Astrocyte of the spinal cord (primary cell): Measurements from ENCODE around the gene MYOM1.
"Not testable (repeated sequence)": the region's sequence is repeated elsewhere in the genome, so short reads cannot be mapped to it uniquely, and the experiment has no call there.

ENCODE experiments used
- DNase-seq: peaks from one replicate; pipeline ENCODE4 v3.0.0; 2011; ENCODE audit warnings: low read depth, low spot score
- H3K4me3 ChIP-seq: 2 replicates; pipeline ENCODE4 v1.5.1; 2011; ENCODE audit warnings: low read depth, mild to moderate bottlenecking, low read length, moderate library complexity
- in situ Hi-C: cut with HindIII; loops from 2 replicates; pipeline ENCODE4 v1.10.0; 2017; ENCODE audit warnings: low sequenced_read_pairs
- TF ChIP-seq, protein P1 (sequence below): IDR thresholded peaks from 2 replicates; pipeline ENCODE4 v1.5.1; 2012; ENCODE audit warnings: low read depth, mild to moderate bottlenecking, low read length, inconsistent platforms

Gene MYOM1

DNA sequence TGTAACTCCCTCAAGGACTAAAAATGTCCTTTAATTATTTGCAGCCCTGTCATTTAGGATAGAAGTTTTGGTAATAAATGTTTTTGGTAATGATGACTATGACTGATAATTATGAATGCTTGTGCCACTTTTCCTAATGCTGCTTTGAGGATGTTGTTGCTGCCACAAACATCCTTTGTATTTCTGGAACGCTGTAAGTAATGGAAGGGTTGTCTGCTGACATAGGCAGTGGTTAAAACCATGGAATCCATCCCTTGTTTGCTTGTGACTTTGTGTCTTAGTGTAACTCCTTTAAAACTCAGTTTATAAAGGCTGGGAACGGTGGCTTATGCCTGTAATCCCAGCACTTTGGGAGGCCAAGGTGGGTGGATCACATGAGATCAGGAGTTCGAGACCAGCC lies 187.0 kb downstream of the MYOM1 start:
- DNase-seq = no peak
- in situ Hi-C loops = no loop called here
- TF ChIP-seq, protein P1, sequence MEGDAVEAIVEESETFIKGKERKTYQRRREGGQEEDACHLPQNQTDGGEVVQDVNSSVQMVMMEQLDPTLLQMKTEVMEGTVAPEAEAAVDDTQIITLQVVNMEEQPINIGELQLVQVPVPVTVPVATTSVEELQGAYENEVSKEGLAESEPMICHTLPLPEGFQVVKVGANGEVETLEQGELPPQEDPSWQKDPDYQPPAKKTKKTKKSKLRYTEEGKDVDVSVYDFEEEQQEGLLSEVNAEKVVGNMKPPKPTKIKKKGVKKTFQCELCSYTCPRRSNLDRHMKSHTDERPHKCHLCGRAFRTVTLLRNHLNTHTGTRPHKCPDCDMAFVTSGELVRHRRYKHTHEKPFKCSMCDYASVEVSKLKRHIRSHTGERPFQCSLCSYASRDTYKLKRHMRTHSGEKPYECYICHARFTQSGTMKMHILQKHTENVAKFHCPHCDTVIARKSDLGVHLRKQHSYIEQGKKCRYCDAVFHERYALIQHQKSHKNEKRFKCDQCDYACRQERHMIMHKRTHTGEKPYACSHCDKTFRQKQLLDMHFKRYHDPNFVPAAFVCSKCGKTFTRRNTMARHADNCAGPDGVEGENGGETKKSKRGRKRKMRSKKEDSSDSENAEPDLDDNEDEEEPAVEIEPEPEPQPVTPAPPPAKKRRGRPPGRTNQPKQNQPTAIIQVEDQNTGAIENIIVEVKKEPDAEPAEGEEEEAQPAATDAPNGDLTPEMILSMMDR = no peak
- H3K4me3 ChIP-seq = no peak overlapping the region

DNA sequence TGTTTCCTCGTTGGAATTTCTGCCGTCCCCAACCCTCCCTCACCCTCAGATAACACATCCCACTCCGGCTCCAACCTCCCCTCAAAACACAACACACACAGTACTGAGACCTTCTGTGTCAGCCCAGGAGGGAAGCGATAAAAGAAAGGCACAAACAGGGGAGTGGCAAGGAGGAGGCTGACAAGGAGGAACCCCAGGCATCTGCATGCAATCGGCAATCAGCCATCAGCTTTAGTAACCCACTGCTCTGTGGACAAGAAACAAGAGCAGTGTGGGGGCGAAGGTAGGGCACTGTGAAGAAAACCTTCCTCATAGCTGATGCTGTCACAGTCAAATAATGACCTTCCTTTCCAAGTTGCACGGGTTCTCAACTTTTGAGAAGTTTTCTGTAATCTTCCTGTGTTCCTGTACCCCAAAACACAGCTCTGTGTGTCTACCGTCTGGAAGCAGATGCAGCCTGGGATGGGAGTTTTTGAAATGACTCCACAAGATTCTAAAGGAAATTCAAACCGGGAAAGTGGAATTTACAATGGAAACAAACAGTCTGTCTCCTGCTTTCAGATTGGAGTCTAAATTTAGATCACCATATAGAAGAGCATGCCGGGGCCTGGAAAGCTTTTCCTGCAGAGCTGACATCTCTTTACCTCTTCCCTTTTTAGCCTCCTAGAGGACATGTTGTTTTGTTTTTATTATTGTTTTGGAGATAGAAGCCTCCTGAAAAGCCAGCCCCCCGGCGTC lies 190.4 kb downstream of the MYOM1 start:
- TF ChIP-seq, protein P1 = no peak
- no peak overlapping the region for H3K4me3 ChIP-seq
- peak; percentile 18 for DNase-seq
- in situ Hi-C loops = no loop called here

- DNase-seq, H3K4me3 ChIP-seq, in situ Hi-C loops: not testable (repeated sequence)
Measured at GRCh38 chr18:3028115-3028514, 191.7 kb downstream of the MYOM1 start.

DNA sequence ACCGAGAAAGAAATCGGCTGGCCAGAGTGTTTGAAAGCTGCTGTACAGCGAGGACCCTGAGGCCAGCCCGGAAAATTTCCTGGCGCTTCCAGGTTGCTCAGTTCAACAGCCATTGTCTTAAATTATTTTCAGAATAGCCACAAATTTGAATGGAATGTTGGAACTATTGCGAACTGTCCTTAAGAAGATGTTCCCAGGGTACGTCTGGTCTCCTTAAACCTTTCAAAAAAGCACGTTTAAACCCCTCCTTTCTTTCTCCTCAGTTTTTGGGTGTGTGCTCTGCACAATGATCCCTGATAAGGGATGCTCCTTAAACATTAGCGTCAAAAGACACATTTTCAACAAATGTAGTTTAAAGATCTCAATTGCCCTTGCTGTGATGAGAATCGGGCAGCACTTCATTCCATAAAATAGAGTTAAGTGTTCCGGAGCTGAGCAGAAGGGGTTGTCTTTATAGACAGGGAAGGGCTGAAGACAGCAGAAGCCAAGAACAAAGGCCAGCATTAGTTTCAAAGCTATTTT lies 192.3 kb downstream of the MYOM1 start:
- TF ChIP-seq, protein P1 = no peak
- no peak overlapping the region for H3K4me3 ChIP-seq
- in situ Hi-C loops = no loop called here
- DNase-seq = no peak

DNA sequence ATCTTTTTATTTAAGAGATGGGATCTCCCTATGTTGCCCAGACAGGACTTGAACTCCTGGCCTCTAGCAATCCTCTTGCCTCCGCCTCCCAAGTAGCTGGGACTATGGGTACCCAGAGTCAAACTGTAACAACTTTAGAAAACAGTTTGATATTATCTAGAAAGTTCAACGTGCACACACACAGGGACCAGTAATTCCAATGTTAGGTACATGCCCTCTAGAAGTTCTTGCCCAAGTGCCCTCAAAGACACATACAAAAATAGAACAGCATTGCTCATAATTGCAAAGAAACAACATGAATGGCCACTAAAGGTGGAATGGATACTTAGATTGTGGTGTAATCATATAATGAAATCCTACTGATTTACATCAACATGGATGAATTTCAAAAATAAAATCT lies 194.2 kb downstream of the MYOM1 start:
- DNase-seq = no peak
- H3K4me3 ChIP-seq = no peak overlapping the region
- TF ChIP-seq, protein P1 = no peak
- in situ Hi-C loops = no loop called here

GRCh38 chr18:3023603-3024002 lies 196.2 kb downstream of the MYOM1 start:
- H3K4me3 ChIP-seq, DNase-seq, in situ Hi-C loops: not testable (repeated sequence)
